GM10847 (cell line): ENCODE measurements around the gene LAP3.

ENCODE experiments used
- POLR2A ChIP-seq: IDR thresholded peaks from 2 replicates; pipeline ENCODE4 v1.6.1; 2011; ENCODE audit not compliant: insufficient read length; ENCODE audit errors: extremely low read depth

Gene LAP3

DNA sequence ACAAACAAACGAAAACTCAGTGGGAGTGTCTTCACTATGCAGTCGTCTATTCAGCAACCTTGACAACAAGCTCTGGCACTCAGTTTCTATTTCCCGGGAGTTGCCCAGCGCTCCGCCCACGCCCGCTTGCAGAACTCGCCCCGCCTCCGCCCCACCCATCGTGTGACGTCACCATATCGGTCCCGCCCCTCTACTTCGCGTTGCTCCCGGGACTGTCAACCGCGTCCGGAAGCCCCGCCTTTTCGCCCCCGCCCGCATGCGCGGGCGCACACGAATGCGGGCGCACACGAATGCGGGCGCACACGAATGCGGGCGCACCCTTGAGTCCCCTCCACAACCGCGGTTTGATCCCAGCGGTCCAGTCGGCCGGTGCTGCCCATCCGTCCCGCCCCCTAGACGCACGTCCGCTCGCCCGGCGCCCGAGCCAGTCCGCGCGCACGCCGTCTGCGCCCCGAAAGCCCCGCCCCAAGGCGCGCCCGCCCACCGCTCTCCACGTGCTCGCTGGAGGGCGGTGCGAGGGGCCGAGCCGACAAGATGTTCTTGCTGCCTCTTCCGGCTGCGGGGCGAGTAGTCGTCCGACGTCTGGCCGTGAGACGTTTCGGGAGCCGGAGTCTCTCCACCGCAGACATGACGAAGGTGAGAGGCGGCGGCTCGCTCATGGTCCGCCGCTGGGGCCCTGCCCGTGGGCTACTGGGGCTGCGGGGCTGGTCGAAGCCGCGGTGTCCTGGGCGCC, at the start of gene LAP3:
LAP3 (plus strand) TSS at position 267 of the 733 bp plus-strand sequence; CDS start at position 535, 268 bp downstream.
- peak; percentile 99 for TF ChIP-seq POLR2A

DNA sequence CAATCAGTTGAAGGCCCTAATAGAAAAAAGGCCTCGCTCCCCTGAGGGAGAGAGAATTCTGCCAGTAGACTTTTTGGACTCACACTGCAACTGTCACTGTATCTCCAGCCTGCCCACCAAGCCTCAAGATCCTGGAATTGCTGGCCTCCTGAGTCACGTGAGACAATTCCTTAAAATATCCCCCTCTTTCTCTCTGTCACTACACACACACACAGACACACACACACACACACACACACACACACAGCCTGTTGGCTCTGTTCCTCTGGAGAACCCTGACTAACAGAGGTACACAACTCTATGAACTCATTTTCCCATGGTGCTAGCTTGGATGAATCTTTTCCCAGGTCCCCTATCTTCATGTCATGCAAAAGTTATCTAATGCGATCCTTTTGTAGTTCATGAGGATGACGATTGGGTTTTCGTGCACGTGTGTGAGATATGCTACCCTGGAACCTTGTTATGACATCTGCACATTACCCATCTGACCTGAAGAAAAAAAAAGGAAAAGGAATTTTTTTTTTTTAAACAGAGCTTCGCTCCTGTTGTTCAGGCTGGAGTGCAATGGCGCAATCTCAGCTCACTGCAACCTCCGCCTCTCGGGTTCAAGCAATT, 48.3 kb upstream of the LAP3 start:
- no peak for TF ChIP-seq POLR2A

GRCh38 chr4:17531538-17532285, 45.3 kb upstream of the LAP3 start:
- TF ChIP-seq POLR2A: no peak

DNA sequence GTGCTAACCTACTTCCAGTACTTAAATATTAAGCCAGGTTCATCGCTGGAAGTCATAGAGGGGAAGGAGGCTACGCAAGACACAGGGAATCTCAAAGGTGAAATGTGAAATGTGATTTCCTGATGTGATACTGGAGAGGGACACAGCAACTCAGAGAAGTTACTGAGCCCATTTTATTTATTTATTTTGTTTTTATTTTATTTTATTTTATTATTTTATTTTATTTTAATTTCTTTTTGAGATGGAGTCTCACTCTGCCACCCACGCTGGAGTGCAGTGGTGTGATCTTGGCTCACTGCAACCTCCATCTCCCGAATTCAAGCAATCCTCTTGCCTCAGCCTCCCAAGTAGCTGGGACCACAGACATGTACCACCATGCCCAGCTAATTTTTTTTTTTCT, 42.3 kb upstream of the LAP3 start:
- no peak for TF ChIP-seq POLR2A

GRCh38 chr4:17535242-17535641, 41.8 kb upstream of the LAP3 start:
- TF ChIP-seq POLR2A: no peak

GRCh38 chr4:17535906-17536305, 41.1 kb upstream of the LAP3 start:
- no peak for TF ChIP-seq POLR2A

DNA sequence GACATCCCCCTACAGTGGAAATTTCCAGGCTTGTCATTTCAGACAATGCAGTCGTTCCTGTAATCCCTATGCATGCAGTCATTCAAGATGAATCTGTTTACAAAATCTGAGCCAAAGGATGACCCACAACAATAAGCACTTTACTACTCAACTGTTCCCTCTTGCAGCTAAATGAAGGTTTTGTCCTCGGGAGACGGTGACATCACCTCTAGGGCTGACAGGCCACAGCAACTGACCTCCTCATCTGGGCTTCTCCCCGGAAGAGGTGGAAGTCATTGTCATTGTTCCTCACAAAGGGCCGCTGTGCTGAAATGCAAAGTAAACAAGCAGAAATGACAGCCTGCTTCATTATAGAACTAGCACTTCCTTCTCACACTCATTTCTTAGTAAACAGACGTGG, 32.8 kb upstream of the LAP3 start:
- no peak for TF ChIP-seq POLR2A

- no peak for TF ChIP-seq POLR2A
Measured at GRCh38 chr4:17544831-17545234, 32.2 kb upstream of the LAP3 start.

DNA sequence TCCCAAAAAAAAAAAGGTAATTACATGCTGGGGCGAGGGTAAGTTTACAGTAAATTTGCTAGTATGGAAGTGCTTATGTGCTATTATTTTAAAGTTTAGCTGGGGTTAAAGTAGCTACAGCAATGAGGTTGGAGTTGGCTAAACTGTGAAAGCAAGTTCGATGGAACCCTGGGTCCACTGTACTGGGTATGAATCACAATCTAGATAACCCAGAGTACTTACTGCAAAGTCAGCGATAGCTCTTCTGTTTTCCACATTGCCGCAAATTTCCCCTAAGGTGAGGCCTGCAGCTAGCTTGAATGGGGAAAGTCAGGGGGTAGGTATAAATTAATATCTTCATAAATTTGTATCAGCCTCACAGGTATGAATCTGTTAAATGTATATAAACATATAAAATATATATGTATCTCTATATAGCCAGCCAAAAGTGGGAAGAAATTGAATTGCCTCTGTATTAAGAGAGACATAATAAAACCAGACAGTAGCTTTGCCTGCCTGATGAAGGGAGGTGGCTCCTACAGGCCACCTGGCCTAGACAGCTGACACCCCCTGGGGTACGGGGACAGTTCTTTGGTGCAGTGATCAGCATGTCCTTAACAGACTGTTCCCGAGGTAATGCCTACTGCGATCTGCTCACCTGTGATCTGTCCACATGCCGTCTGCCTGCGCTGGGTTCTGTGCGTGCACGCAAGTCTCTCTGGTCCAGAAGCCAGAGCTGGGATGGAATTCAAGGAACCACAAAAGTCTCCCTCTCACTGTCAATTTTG, 31.4 kb upstream of the LAP3 start:
- no peak for TF ChIP-seq POLR2A

DNA sequence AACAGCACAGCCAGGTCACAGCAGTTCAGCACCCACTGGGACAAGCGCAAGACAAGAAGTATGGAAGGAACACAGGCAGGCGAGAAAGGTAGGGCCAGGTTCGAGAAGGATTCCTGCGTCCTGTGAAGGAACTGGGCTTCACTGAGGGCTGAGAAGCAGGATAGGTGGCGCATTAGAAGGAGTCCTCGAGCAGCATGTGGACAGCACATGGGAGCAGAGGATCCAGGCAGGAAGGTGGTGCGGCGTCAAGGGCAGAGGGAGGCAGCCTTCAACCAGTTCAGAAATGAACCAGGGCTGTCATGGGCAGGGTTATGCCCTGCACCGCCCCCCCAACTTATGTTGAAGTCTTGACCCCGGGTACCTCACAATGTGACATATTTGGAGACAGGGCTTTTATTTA, 30.8 kb upstream of the LAP3 start:
- no peak for TF ChIP-seq POLR2A

GRCh38 chr4:17546678-17547077, 30.3 kb upstream of the LAP3 start:
- no peak for TF ChIP-seq POLR2A

GRCh38 chr4:17550549-17550948, 26.4 kb upstream of the LAP3 start:
- no peak for TF ChIP-seq POLR2A

DNA sequence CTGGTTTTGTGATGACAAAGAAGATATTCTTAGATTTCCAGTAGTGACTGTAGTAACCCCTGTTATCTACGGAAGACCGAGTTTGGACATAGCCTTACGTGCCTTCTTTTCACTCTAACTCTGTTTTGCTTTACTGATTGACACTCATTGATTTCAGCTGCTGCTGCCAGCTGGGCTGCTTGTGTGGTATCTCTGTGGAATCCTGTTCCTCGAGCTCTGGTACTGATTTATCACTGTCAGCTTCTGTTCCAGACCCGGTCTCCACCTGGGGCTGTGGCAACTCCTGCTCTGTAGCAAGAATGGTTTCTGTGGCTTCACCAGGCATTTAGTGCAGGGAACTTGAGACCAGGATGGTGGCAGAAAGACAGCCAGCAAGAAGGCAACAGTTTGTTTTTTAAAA, 24.6 kb upstream of the LAP3 start:
- no peak for TF ChIP-seq POLR2A

DNA sequence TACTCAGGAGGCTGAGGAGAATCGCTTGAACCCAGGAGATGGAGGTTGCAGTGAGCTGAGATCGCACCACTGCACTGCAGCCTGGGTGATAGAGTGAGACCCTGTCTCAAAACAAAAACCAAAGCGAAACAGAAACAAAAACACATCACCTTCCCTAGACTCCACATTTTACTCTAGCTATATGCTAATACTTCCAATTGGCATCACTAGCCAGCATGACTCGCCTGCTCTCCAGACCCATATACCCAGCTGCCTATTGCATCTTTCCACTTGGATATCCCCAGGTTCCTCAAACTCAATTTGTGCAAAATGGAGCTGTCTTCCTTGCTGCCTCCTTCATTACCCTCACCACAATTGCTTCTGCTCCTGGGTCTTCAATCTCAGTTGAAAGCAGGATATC, 22.4 kb upstream of the LAP3 start:
- TF ChIP-seq POLR2A: no peak

GRCh38 chr4:17556498-17556897, 20.5 kb upstream of the LAP3 start:
- TF ChIP-seq POLR2A: no peak
